ENCODE results near the gene KCNJ5.

DNA sequence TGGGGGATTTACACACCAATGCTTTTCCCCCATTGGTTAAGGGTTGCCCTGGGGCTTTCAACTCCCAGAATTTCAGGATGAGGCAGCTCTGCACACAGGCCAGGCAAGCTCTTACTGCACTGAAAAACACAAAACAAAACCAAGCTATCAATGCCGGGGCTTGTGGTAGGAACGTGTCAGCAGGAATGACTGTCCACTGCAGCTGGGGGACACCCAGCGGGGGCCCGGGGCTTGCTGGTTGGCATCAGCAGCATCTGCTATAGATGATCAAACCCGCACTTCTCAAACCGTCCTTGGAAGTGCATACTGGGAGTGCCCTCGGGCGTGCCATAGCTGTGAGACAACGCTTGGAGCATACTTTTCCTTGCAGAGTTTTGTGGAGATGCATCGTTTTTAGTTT, 43.8 kb downstream of the KCNJ5 start:
- TF ChIP-seq, protein P1, sequence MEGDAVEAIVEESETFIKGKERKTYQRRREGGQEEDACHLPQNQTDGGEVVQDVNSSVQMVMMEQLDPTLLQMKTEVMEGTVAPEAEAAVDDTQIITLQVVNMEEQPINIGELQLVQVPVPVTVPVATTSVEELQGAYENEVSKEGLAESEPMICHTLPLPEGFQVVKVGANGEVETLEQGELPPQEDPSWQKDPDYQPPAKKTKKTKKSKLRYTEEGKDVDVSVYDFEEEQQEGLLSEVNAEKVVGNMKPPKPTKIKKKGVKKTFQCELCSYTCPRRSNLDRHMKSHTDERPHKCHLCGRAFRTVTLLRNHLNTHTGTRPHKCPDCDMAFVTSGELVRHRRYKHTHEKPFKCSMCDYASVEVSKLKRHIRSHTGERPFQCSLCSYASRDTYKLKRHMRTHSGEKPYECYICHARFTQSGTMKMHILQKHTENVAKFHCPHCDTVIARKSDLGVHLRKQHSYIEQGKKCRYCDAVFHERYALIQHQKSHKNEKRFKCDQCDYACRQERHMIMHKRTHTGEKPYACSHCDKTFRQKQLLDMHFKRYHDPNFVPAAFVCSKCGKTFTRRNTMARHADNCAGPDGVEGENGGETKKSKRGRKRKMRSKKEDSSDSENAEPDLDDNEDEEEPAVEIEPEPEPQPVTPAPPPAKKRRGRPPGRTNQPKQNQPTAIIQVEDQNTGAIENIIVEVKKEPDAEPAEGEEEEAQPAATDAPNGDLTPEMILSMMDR (IDR thresholded peaks at IDR 0.05; ENCODE audit: low read depth, low read length), result no peak
- TF ChIP-seq EZH2phosphoT487 (IDR thresholded peaks at IDR 0.05; ENCODE audit: low read depth), result no peak
